ENCODE data around the gene ELMOD3.
A peak's percentile ranks its signal among the peaks of the same experiment; 100 is the strongest.
"Not testable (repeated sequence)": the region's sequence is repeated elsewhere in the genome, so short reads cannot be mapped to it uniquely, and the experiment has no call there.

The ELMOD3 gene

DNA sequence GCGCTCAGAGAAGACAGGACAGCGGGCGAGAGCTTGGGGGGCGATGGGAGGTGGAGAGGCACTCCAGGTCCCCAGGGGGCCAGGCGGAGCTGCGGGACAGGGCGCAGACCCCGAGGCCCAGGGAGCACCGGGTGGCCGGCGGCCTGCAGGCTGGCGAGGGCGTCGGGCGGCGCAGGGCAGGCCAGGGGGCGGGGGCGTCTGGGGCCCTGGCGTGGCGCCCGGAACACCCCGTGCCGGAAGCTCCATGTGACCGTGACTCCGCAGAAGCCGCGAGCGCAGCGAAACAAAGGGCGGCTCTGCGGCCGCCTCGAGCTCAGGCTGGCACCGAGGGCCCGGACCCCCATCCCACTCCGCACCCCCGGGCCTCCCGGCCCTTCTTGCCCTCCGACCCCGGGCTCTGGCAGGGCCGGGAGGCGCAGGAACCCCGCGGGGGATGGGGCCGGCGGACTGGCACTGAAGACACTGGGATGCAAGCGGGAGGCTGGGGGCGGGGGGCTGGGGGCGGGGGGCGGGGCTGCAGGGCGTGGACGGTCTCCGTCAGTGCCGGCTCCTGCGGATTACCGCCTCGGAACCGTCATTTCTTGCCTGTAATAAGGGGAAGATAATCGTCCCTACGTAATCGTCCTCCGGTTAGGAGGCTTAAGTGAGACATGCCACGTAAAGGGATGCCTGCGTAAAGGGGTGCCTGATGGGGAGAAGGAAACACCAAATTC, 83.1 kb downstream of the ELMOD3 start:
- peak overlapping the region; percentile 42 for H3K4me3 ChIP-seq (ENCODE audit: low read depth, low read length)
- DNase-seq = peak; percentile 53
- in situ Hi-C loops (cut with HindIII; ENCODE audit: low pct_ligation_motif_present, low sequenced_read_pairs) = no loop called here

DNA sequence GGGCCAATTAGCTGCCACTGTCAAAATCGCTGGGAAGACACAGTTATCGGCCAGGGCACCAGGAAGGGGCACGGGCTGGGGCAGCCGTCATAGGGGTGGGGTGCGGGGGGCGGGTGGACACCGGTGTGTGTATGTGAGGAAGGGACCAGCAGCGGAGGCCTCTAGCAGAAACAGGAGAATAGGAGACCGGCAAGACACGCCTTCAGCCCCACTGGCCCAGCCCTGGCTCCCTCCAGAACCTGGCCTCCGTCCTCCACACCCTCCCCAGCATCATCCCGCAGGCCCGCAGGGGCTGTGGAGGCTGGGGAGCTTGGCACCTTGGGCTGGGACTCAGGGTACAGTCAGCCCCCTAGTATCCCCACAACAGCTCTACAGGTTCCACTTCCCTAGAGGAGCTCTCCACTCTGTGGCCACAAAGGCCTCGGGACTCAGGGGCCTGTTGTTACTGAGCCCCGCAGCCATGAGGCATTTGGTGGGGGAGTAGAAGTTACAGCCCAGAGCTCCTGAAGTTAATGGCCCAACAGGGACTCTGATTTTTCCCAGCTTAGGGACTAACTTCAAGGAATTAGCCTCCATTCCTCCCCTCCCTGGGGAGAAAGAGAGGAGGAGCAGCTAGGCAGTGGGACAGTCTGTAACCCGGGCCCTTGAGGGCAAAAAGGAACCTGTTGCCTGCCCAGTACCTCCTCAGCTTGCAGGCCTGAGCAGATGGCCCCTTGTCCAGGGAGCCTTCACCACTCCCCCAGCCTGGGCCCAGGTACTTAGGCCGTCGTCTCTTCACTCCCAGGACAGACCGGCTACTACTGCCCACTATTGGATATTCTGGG, 83.8 kb downstream of the ELMOD3 start:
- peak overlapping the region; percentile 42 for H3K4me3 ChIP-seq (ENCODE audit: low read depth, low read length)
- TF ChIP-seq, protein P1, sequence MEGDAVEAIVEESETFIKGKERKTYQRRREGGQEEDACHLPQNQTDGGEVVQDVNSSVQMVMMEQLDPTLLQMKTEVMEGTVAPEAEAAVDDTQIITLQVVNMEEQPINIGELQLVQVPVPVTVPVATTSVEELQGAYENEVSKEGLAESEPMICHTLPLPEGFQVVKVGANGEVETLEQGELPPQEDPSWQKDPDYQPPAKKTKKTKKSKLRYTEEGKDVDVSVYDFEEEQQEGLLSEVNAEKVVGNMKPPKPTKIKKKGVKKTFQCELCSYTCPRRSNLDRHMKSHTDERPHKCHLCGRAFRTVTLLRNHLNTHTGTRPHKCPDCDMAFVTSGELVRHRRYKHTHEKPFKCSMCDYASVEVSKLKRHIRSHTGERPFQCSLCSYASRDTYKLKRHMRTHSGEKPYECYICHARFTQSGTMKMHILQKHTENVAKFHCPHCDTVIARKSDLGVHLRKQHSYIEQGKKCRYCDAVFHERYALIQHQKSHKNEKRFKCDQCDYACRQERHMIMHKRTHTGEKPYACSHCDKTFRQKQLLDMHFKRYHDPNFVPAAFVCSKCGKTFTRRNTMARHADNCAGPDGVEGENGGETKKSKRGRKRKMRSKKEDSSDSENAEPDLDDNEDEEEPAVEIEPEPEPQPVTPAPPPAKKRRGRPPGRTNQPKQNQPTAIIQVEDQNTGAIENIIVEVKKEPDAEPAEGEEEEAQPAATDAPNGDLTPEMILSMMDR (IDR thresholded peaks at IDR 0.05; ENCODE audit: low read depth, low read length, missing control alignments) = no peak

More for the DNA sequence above, 83.1 kb downstream of the ELMOD3 start:
- TF ChIP-seq, protein P1 (IDR thresholded peaks at IDR 0.05; ENCODE audit: low read depth, low read length, missing control alignments) = no peak
- Histone ChIP-seq H3K27ac (peak overlapping the region; percentile 55), H3K36me3 (replicated peaks) (no peaks in the 10 kb centered on the region), H3K27me3 (replicated peaks) (no peaks in the 10 kb centered on the region)

GRCh38 chr2:85439025-85439472, 84.5 kb downstream of the ELMOD3 start:
- no peak overlapping the region for H3K27ac ChIP-seq
- TF ChIP-seq, protein P1 (IDR thresholded peaks at IDR 0.05; ENCODE audit: low read depth, low read length, missing control alignments) = no peak

More for the DNA sequence above, 83.8 kb downstream of the ELMOD3 start:
- in situ Hi-C loops (cut with HindIII; ENCODE audit: low pct_ligation_motif_present, low sequenced_read_pairs) = no loop called here
- Histone ChIP-seq H3K27me3 (replicated peaks) (no peaks in the 10 kb centered on the region), H3K36me3 (replicated peaks) (no peaks in the 10 kb centered on the region), H3K27ac (peak overlapping the region; percentile 55)
- no peak for DNase-seq

GRCh38 chr2:85439569-85439968, 85.0 kb downstream of the ELMOD3 start:
- in situ Hi-C loops (cut with HindIII; ENCODE audit: low pct_ligation_motif_present, low sequenced_read_pairs); H3K4me3 ChIP-seq (ENCODE audit: low read depth, low read length); H3K27me3 ChIP-seq (replicated peaks); H3K36me3 ChIP-seq (replicated peaks); DNase-seq; H3K27ac ChIP-seq: not testable (repeated sequence)

More at GRCh38 chr2:85439025-85439472, 84.5 kb downstream of the ELMOD3 start:
- DNase-seq = no peak
- Histone ChIP-seq H3K4me3 (ENCODE audit: low read depth, low read length) (no peak overlapping the region), H3K27me3 (replicated peaks) (no peaks in the 10 kb centered on the region), H3K36me3 (replicated peaks) (no peaks in the 10 kb centered on the region)
- in situ Hi-C loops (cut with HindIII; ENCODE audit: low pct_ligation_motif_present, low sequenced_read_pairs) = no loop called here

GRCh38 chr2:85439986-85440385, 85.4 kb downstream of the ELMOD3 start:
- Histone ChIP-seq H3K4me3 (ENCODE audit: low read depth, low read length) (no peak overlapping the region), H3K36me3 (replicated peaks) (no peaks in the 10 kb centered on the region), H3K27me3 (replicated peaks) (no peaks in the 10 kb centered on the region), H3K27ac (no peak overlapping the region)
- in situ Hi-C loops (cut with HindIII; ENCODE audit: low pct_ligation_motif_present, low sequenced_read_pairs) = no loop called here
- TF ChIP-seq, protein P1 (IDR thresholded peaks at IDR 0.05; ENCODE audit: low read depth, low read length, missing control alignments) = no peak
- DNase-seq = no peak

- Histone ChIP-seq H3K36me3 (replicated peaks) (no peaks in the 10 kb centered on the region), H3K4me3 (ENCODE audit: low read depth, low read length) (no peak overlapping the region), H3K27ac (no peak overlapping the region), H3K27me3 (replicated peaks) (no peaks in the 10 kb centered on the region)
- in situ Hi-C loops (cut with HindIII; ENCODE audit: low pct_ligation_motif_present, low sequenced_read_pairs) = no loop called here
- TF ChIP-seq, protein P1 (IDR thresholded peaks at IDR 0.05; ENCODE audit: low read depth, low read length, missing control alignments) = no peak
- no peak for DNase-seq
Measured at GRCh38 chr2:85440729-85441128, 86.2 kb downstream of the ELMOD3 start.
